Iris pigment epithelial cell (primary cell): ENCODE data around the gene IFNGR1.
"Not testable (repeated sequence)": the region's sequence is repeated elsewhere in the genome, so short reads cannot be mapped to it uniquely, and the experiment has no call there.

Experiments used
- DNase-seq: peaks from one replicate; pipeline ENCODE4 v3.0.0-alpha.2; 2011; ENCODE audit warnings: low read depth

IFNGR1 gene

GRCh38 chr6:137213331-137213740 lies 5.8 kb downstream of the IFNGR1 start:
- DNase-seq, result no peak

DNA sequence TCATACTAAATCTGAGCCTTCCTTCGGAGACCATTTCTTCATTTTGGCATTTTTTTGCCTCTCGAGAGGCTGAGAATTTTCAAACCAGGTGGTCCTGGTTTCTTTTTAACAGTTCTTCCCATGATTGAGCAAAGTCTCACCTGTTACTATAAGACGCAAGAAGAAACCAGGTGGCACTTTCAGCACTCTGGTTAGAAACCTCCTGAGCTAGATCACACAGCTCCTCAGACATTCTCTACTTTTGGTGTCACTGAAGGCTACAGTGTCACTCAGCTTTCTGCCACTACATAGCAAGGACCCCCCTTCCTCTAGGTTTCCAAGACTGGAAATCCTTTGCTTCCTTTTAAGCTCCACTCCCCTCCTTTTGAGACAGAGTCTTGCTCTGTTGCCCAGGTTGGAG lies 7.3 kb downstream of the IFNGR1 start:
- no peak for DNase-seq

- DNase-seq, result peak; percentile 68
Observed at GRCh38 chr6:137210903-137211302, 8.3 kb downstream of the IFNGR1 start.

DNA sequence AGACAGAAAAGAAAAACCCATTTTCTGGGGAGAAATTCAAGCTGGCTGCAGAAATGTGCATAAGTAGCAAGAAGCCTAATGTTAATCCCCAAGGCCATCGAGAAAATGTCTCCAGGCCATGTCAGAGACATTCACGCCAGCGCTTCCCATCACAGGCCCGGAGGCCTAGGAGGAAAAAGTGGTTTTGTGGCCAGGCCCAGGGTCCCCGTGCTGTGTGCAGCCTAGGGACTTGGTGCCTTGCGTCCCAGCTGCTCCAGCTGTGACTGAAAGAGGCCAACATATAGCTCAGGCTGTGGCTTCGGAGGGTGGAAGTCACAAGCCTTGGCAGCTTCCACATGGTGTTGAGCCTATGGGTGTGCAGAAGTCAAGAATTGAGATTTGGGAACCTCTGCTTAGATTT lies 10.9 kb downstream of the IFNGR1 start:
- DNase-seq, result no peak

- not testable (repeated sequence) for DNase-seq
Observed at GRCh38 chr6:137207457-137207856, 11.7 kb downstream of the IFNGR1 start.

- DNase-seq, result no peak
Observed at GRCh38 chr6:137206577-137206976, 12.6 kb downstream of the IFNGR1 start.

GRCh38 chr6:137203256-137203655 lies 15.9 kb downstream of the IFNGR1 start:
- DNase-seq, result no peak

- DNase-seq, result no peak
Observed at GRCh38 chr6:137202078-137202477, 17.1 kb downstream of the IFNGR1 start.

- no peak for DNase-seq
Observed at GRCh38 chr6:137201006-137201405, 18.2 kb downstream of the IFNGR1 start.

- no peak for DNase-seq
Observed at GRCh38 chr6:137200288-137200687, 18.9 kb downstream of the IFNGR1 start.

DNA sequence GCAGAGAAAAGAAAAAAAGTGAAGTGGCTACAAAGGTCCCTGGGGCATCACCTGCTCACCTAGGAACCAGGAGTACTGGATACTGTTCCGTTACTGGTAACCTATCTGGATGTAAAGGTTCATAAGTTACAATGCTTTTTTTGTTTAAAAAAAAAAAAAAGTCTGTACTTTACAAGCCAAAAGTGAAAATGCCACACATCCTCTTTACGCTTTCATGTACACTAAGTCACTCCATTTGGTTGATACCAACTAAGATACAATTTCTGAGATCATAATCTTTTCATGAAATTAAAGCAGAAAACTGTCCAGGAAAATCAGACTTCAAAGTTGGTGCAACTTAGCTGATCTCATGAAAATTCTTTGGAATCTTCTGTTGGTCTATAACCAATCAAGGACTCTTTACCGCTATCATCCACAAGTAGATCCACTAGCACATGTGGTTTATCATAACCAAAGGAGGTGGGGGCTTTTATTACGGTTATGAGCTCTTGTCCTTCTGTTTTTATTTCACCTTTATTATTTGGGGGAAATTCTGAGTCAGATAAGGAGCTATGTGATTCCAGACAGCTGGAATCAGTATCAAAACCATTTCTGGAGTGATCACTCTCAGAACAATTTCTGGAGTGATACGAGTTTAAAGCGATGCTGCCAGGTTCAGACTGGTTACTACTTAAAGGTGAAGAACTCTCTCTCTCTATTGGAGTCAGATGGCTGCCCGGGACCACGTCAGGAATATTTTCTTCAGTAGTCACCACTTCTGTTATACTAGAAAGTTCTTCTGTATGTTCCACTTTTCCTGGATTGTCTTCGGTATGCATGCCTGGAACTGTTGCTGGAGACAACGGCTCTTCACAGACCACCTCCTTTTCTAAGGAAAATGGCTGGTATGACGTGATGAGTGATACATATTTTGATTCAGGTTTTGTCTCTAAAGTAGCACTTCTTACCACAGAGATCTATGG lies 21.2 kb downstream of the IFNGR1 start:
- no peak for DNase-seq

GRCh38 chr6:137193256-137194070 lies 25.7 kb downstream of the IFNGR1 start:
- no peak for DNase-seq

- no peak for DNase-seq
Observed at GRCh38 chr6:137192821-137193220, 26.4 kb downstream of the IFNGR1 start.

DNA sequence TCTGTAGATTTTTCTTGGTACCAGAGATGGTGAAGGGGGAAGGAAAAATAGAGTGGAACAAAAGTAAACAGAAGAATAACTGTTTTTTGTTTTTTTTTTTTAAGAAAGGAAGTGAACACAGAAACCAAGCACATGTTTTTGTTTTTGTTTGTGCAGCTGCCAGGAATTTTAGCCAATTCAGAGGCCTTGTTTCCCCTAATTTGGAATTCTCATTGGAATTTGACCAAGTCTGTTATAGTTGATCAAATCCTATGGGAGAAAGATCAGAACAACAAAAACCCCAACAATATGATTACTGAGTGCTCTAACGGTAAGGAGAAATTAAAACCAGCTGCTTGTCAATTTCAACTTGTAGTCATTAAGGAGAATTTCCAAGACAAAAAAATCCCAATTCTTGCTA lies 27.5 kb downstream of the IFNGR1 start:
- no peak for DNase-seq

- DNase-seq, result peak; percentile 23
Observed at GRCh38 chr6:137191236-137191635, 27.9 kb downstream of the IFNGR1 start.

- no peak for DNase-seq
Observed at GRCh38 chr6:137190583-137191094, 28.5 kb downstream of the IFNGR1 start.

GRCh38 chr6:137188855-137189254 lies 30.3 kb downstream of the IFNGR1 start:
- no peak for DNase-seq

GRCh38 chr6:137185290-137185689 lies 33.9 kb downstream of the IFNGR1 start:
- DNase-seq, result no peak

DNA sequence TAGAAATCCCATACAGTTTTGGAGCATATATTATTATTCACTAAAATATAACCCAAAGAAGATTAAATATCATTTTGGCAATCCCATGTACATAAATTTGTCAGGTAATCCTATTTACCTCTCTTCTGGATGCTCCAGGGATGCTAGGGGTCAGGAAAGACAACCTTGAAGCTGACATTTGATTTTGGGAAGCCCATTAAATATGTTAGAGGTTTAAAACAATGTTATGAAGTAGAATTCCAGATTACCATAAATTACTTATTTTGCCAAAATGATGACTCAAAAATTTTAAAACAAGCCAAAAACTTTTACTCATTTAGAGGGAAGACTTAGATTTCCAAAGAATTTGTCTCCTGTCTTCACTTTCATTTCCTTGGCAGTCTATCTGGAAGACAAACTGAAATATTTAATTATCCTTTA lies 36.5 kb downstream of the IFNGR1 start:
- DNase-seq, result no peak

- no peak for DNase-seq
Observed at GRCh38 chr6:137181891-137182653, 37.1 kb downstream of the IFNGR1 start.

DNA sequence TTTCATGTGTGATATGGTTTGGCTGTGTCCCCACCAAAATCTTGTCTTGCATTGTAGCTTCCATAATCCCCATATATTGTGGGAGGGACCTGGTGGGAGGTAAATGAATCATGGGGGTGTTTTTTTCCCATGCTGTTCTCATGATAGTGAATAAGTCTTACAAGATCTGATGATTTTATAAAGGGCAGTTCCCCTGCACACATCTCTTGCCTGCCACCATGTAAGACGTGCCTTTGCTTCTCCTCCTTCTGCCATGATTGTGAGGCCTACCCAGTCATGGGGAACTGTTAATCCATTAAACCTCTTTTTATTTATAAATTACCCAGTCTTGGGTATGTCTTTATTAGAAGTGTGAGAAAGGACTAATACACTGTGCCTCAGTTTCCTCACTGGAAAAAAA lies 41.6 kb downstream of the IFNGR1 start:
- no peak for DNase-seq

GRCh38 chr6:137176729-137177128 lies 42.5 kb downstream of the IFNGR1 start:
- DNase-seq, result no peak
